Glomerular visceral epithelial cell (primary cell): Measurements from ENCODE around the gene SLC50A1.
"Not testable (repeated sequence)": the region's sequence is repeated elsewhere in the genome, so short reads cannot be mapped to it uniquely, and the experiment has no call there.

Experiments used
- DNase-seq: peaks from one replicate; pipeline ENCODE4 v3.0.0-alpha.2; 2016; ENCODE audit errors: extremely low spot score

Gene SLC50A1

GRCh38 chr1:155134880-155135414 lies 705 bp upstream of the SLC50A1 start:
- DNase-seq, result peak; percentile 95

DNA sequence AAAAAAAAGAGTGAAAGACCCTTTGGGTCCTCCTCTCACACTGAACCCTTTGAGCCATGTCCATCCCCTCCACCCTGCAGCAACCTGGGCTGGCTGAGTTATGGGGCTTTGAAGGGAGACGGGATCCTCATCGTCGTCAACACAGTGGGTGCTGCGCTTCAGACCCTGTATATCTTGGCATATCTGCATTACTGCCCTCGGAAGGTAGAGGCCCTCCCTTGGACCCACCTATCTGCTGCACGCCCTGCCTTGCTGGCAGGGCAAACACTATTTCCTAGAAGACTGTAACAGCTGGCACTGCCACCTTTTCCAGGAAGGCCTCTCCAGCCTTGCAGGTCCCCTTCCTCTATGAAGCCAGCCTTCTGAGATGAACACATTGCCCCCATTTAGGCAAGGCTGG lies 1.1 kb downstream of the SLC50A1 start:
- no peak for DNase-seq

DNA sequence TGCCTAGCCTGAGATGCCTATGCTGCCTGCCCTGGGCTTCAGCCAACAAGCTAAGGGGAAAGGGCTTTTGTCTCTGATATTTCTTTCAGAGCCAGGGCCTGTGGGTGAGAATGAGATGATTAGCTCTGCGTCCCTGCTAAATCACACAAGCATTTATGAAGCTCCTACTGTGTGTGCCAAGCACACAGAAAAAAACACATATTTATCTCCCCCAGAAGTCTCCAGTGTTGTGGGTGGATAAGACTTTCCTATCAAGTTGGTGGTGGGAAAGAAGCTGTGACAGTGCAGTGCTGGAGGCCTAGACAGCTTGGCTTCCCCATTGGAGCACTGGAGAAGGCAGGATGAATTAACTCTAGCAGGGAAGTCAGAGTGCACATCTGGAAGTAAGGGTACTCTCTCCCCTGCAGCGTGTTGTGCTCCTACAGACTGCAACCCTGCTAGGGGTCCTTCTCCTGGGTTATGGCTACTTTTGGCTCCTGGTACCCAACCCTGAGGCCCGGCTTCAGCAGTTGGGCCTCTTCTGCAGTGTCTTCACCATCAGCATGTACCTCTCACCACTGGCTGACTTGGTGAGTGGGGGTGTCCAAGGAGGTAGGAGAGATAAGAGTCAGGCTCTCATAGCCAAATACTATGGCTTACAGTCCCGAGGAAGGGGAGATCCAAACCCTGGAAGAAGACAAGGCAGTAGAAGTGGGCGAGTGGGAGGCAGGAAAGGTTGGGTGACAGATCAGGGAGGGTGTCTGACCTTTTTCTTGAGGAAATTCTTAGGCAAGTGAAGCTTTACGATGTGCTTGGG lies 1.7 kb downstream of the SLC50A1 start:
- DNase-seq, result no peak

- peak; percentile 79 for DNase-seq
Measured at GRCh38 chr1:155139895-155140629, 4.4 kb downstream of the SLC50A1 start, which contains the start of gene DPM3. DPM3 (minus strand) TSS chr1:155140531; CDS start chr1:155140240, 291 bp downstream.

GRCh38 chr1:155140630-155140953 lies 4.9 kb downstream of the SLC50A1 start:
- no peak for DNase-seq

- no peak for DNase-seq
Measured at GRCh38 chr1:155141749-155142148, 6.1 kb downstream of the SLC50A1 start.

DNA sequence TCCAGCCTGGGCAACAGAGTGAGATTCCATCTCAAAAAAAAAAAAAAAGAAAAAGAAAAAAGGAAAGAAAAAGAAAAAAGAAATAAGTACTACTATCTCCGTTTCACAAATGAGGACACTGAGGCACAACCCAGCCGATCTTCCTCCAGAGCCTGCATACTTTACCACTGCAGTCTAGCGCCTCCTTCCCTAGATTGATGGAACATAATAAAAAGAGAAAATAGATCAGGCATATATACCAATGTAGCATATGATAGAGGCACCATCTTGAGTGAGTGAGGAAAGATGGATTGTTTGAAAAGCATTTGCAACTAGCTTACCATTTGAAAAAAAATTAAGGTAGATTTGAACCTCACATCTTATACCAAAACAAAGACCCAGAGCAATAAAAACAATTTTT lies 9.8 kb downstream of the SLC50A1 start:
- DNase-seq, result no peak

DNA sequence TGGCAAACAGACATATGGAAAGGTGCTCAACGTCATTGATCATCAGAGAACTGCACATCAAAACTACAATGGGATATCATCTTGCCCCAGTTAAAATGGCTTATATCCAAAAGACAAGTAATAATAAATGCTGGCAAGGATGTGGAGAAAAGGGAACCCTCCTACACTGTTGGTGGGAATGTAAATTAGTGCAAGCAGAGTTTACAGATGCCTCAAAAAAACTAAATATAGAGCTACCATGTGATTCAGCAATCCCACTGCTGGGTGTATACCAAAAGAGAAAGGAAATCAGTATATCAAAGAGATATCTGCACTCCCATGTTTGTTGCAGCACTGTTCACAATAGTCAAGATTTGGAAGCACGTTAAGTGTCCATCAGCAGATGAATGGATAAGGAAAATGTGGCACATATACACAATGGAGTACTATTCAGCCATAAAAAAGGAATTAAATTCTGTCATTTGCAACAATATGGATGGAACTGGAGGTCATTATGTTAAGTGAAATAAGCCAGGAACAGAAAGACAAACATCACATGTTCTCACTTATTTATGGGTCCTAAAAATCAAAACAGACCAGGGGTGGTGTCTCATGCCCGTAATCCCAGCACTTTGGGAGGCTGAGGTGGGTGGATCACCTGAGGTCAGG lies 20.5 kb downstream of the SLC50A1 start:
- not testable (repeated sequence) for DNase-seq

- DNase-seq, result no peak
Measured at GRCh38 chr1:155158991-155159390, 23.3 kb downstream of the SLC50A1 start.

DNA sequence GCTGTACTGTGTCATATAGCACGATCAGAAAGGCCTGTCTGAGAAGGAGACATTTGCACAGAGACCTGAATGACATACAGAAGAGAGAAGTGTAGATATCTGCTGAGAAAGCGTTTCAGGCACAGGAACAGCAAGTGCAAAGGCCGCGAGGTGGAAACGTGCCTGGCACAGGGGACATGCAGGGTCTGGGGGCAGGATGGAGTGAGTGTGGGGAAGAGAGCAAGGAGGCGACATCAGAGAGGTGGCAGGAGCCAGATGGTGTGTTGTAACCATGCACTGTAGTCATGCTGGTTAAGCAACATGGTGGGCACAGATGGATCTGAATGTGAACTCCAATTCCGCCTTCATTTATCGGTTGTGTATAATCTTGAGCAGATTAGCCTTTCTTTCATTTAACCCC lies 24.5 kb downstream of the SLC50A1 start:
- no peak for DNase-seq

DNA sequence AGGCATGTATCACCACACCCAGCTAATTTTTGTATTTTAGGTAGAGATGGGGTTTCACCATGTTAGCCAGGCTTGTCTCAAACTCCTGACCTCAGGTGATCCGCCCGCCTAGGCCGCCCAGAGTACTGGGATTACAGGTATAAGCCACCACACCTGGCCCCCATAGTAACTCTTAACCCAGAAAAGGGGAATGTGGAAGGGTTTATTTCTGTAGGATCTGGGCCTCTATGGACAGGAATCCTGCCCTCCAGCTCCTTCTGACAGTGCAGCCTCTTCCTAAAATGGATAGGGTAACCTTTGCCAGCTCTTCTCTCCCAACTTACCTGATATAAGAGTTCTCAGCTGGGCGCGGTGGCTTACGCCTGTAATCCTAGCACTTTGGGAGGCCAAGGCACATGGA lies 27.0 kb downstream of the SLC50A1 start:
- not testable (repeated sequence) for DNase-seq

DNA sequence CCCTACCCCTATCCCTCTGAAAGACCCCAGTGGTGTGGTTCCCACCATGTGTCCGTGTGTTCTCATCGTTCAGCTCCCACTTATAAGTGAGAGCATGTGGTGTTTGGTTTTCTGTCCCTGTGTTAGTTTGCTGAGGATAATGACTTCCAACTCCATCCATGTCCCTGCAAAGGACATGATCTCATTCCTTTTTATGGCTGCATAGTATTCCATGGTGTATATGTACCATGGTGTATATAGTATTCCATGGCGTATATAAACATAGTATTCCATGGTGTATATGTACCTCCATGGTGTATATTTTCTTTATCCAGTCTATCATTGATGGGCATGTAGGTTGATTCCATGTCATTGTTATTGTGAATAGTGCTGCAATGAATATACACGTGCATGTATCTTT lies 28.1 kb downstream of the SLC50A1 start:
- not testable (repeated sequence) for DNase-seq

- not testable (repeated sequence) for DNase-seq
Measured at GRCh38 chr1:155164625-155165024, 29.0 kb downstream of the SLC50A1 start.

DNA sequence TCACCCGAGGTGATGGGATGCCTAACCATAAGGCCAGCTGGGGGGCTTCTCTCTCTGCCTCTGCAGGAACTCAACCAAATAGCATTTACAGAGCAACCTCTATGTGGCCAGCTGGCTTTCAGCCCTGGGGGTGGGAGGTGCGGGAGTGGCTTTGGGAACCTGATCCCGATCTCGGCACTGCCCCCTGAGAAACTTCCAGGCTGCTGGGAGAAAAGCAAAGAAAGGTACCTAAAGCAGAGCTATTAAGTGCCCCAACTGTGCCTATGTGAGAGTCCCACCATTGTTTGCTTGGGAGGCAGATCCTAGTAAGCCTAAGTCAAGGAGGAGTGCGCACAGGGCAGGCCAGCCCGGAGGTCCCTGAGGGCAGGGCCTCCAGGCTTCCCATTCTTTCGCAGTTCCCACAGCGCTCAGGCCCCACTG lies 30.4 kb downstream of the SLC50A1 start:
- DNase-seq, result no peak

GRCh38 chr1:155166471-155167165 lies 31.0 kb downstream of the SLC50A1 start:
- DNase-seq, result no peak

GRCh38 chr1:155167166-155168104 lies 31.8 kb downstream of the SLC50A1 start:
- peak; percentile 85 for DNase-seq

DNA sequence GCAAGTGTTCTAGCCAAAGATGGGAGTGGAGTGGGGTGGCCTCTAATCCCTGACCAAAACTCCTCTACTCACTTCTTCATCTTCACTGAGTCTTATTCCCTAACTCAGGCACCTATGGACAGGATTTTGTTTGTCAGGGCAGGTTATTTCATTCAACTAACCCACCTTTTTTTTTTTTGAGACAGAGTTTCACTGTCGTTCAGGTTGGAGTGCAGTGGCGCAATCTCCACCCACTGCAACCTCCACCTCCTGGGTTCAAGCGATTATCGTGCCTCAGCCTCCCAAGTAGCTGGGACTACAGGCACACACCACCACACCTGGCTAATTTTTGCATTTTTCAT lies 32.4 kb downstream of the SLC50A1 start:
- DNase-seq, result not testable (repeated sequence)

DNA sequence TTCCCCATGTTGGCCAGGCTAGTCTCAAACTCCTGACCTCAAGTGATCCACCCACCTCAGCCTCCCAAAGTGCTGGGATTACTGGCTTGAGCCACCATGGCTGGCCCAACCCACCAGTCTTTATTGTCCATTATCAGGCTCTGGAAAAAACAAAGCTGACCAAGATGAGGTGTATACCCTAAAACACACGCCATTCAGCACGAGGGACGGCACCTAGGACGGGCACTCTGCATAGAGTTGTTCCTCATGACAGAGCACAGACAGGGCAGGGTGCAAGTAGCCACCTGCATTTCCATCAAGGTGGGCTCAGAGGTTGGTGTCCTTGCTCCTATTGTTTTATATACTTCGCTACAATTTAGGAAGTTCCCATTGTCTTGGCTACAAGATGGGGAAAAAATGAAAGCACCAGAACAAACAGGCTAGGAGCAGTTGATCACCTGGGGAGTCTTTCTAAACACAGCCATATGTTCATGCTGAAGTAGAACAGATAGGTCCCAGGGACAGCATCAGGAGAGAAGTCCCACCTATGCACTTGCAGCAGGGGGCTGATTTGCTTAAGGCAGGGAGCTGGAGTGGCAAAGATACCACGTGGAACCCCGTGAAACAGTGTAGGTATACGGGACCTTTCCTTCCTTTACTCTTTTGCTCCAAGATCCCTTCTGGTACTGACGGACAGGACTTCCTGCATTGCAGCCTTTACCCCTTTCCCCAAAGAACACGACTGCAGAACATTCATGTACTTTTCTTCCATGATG lies 33.0 kb downstream of the SLC50A1 start:
- DNase-seq, result no peak

GRCh38 chr1:155169541-155169940 lies 33.9 kb downstream of the SLC50A1 start:
- DNase-seq, result no peak
